ENCODE measurements around the gene SLC12A1.
A peak's percentile ranks its signal among the peaks of the same experiment; 100 is the strongest.

Gene SLC12A1

DNA sequence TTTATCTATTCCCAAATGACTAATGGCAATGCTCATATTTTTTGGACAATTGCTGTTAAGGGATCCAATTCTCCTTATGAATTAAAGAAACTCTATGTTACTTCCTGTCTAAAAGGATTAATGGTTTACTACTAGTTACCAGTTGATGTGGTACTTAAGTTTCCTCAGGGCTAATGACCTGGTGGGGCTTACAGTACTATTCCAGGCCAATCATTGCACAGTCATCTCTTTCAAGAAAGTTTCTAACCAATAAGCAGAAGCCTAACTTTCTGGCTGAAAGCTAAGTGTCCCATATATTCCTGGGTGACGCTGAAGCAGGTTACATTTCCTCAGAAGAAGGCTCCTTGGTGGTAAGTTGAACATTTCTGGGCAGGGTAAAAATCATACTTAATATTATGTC lies at the start of gene SLC12A1:
Gene SLC12A1, plus strand, starts transcription at position 322 of the 400 bp plus-strand sequence. CDS start 1,418 bp downstream, outside the sequence.
- no peak for DNase-seq (ENCODE audit: low spot score)

DNA sequence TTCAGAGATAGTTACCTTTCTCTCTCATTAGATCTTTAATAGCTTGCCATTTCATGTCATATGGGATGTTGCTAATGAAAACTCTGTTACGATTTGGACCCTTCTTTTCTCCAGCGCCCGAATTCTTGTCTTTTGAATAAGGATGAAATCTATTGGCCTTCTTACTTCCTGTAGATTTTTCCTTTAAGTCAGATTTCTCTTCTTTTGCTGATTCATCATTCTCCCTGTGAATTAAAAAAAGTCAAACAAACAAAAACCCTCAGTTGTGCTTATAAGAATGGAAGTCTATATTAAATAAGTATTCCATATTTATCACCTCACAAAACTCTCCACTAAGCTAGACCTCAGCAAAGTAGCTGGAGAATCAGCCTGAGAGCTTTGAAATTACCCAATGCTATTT lies 37.5 kb upstream of the SLC12A1 start:
- DNase-seq (ENCODE audit: low spot score), result no peak

GRCh38 chr15:48170981-48171380 lies 35.1 kb upstream of the SLC12A1 start:
- no peak for DNase-seq (ENCODE audit: low spot score)

- no peak for DNase-seq (ENCODE audit: low spot score)
These were observed 31.0 kb upstream of the SLC12A1 start for GRCh38 chr15:48175126-48175525.

DNA sequence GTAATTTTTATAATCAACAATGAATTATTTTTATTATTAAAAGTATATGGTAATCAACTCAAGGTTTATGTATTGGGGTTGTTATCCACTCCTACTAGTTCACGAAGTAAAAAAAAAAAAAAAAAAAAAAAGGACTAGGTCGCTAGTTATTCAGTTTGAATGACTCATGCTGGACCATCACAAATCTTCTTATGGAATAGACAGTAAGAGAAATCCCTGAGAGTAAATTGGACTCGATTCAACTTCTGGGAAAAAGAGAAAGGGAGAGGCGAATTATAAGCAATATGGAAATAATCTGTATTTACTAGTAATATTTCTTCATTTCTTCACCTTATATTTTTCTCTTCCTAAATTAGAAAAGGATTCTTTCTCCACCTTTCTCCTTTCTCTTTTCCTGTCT lies 30.0 kb upstream of the SLC12A1 start:
- no peak for DNase-seq (ENCODE audit: low spot score)

DNA sequence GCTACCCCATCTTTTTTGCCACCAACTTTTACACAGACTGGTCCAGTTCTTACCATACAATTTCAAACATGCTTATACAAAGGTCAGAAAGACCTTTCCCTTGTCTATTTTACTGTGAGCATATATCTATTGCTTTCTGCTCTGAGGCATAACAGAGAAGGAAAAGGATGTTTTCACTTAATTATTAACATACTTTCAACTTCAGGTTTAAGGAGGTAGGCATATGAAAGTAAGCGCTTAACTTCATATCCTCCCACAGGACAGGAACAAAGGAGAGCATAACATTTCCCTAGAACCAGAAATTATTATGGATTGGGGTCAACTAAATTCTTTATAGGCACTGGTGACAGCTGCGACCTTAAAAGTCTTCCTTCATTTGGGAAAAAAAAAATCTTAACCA lies 29.1 kb upstream of the SLC12A1 start:
- DNase-seq (ENCODE audit: low spot score), result no peak

DNA sequence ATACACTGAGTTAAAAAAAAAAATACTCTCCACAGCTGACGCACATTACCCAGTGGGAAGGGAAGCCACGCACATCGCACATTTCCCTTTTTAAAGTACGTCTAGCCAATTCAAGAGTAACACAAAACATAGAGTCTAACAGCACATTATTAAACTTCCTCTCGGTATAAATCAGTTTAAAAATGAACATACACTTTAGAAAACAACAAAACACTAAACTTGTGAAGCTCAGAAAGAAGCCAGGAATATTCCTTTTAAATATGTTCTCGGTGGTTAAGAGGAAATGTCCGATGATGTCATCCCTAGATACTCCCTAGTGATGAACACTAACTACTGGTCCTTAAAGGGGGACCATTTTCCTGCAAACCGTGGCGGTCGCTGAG lies 28.7 kb upstream of the SLC12A1 start:
- peak; percentile 7 for DNase-seq (ENCODE audit: low spot score)

DNA sequence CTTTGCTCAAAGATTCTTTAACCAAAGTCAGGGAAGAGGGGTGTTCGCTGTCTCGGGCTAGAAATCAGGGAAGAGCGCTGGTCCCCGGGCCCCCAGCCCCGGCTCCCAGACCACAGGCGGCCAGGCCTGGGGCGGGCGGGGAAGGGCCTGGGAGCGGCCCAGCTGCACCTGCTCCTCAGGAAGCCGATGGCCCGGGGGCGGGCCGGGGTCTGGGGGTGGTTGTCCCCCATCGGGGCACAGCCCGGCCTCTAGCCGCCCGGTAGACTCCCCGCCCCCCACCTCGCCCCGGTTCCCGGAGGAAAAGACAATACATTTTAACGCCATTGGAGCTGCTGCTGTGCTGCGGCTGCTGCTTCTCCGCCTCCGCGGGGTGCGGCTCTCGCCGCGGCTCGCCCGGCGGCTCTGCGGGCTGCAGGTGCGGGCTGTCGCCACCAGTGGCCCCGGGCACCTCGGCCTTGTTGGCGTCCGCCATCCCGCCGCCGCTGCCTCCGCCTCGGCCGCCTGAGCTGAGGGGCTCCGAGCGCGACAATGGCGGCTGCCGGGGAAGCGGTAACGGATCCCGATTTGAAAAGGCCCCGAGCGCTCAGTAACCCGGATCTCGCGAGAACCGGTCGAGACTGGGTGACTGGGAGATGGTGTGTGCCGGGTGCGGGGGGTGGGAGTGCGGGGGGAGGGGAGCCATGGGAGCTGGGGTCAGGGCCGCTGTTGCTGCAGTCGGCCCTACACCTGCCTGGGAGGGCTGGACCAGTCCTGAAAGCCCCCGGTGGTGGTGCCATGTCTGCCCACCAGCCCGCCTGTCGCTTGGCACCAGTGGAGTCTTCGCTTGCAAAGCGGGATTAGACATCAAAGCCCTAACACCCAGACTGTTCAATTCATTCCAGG lies 28.1 kb upstream of the SLC12A1 start, which contains the start of gene MYEF2:
Gene MYEF2, minus strand, starts transcription at position 530 of the 882 bp plus-strand sequence. Its CDS starts 58 bp downstream, at position 472.
- DNase-seq (ENCODE audit: low spot score), result peak; percentile 37

- DNase-seq (ENCODE audit: low spot score), result no peak
These were observed 27.5 kb upstream of the SLC12A1 start for GRCh38 chr15:48178648-48178931.

DNA sequence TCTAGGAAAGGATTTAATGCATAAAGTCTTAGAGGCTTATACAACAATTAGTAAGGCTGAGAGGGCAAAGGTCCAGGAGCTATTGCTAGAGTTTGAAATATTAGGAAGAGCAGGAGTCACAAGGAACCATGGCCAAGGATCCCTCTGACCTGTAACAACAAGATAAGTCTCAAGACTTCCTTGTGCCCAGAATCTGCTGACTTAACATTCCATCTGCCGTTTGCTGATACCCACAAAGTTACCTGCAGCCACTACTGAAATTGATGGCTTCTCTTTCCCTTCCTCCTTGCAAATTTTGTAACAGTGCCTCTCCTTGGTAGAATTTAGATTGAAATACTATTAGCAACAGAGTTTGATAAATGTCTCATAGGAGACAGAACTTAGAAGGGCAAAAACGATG lies 23.4 kb upstream of the SLC12A1 start:
- no peak for DNase-seq (ENCODE audit: low spot score)

- DNase-seq (ENCODE audit: low spot score), result no peak
These were observed 20.6 kb upstream of the SLC12A1 start for GRCh38 chr15:48185529-48185928.

- no peak for DNase-seq (ENCODE audit: low spot score)
These were observed 19.8 kb upstream of the SLC12A1 start for GRCh38 chr15:48186271-48186670.

DNA sequence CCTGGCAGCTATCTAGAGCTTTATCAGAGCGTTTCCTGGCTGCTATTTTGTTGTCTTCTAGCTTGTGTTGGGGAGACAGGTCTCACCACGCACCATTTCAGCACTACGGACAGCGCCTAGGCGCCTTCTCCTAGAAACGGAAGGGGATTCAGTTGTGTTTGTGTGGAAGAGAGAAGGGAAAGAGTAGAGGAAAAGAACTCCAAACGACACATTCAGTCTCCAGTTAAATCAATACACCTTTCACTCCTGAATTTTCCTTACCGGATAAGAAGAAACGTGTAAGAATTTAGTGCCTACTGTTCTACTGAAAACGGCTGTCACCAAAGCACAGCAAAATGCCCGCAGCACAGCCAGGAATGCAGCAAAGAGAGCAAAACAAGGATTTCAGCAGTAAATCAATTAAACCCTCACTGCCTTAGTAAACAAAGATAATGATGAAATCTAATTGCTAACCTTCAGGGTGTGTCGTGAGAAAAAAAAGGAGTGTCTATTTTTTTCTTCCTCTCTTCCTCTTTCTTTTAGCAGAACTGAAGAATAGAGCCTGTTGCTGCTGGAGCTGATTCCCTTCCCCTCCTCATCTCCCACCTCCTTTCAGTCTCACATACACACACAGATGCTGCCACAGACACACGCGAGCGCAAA lies 15.0 kb upstream of the SLC12A1 start:
- DNase-seq (ENCODE audit: low spot score), result peak; percentile 21

DNA sequence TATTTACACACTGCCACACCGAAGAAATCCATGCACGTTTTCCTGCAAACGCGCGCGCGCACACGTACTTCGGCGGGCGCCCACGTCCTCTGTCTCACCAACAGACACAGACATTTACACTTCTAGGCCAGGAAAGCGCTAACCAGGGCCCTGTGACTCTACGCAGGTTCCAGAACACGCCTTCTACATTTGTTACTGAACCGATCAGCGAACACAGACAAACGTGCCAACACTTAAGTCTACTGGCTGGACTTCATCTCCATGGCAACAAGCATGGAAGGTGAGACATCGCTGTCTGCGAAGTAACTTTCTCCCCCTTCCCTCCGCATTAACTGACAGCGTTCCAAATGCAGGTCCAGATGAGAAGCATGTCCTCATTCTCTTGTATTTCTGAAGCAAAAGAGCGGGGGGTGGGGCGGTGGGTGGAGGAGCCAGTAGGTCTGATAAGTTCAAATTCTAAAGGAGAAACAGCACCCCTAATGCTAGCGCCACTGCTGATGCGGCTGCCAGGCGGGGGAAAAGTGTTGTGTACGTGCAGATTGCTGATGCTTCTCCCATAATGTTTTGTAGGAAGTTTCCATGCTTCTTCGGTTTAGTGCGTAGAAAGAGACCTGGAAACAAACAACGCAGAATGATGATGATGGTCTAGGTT lies 14.4 kb upstream of the SLC12A1 start, which contains the start of gene CTXN2:
Gene CTXN2, plus strand, starts transcription at position 92 of the 652 bp plus-strand sequence. CDS start 9,636 bp downstream, outside the sequence.
- no peak for DNase-seq (ENCODE audit: low spot score)

GRCh38 chr15:48202068-48202467 lies 4.0 kb upstream of the SLC12A1 start:
- no peak for DNase-seq (ENCODE audit: low spot score)

- no peak for DNase-seq (ENCODE audit: low spot score)
These were observed 15.2 kb downstream of the SLC12A1 start for GRCh38 chr15:48221261-48221660.

GRCh38 chr15:48221885-48222284 lies 15.8 kb downstream of the SLC12A1 start:
- no peak for DNase-seq (ENCODE audit: low spot score)

DNA sequence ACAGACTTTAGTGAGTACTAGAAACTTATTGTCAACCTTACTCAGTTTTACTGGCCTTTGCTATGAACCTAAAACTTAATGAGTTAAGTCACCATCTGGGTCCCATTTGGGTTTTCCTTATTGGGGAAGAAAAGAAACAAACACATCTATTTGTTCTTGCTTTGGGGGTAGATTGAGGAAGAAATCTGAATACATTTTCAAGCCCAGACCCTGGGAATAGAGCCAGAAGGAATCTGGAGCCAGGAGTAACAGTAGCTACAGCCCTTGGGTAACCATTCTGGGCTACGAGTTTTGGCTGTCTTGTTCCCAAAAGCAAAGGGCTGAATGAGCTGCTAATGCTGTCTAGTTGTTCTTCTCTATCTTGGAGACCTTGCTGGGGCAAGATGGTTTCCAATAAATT lies 16.5 kb downstream of the SLC12A1 start:
- DNase-seq (ENCODE audit: low spot score), result no peak

DNA sequence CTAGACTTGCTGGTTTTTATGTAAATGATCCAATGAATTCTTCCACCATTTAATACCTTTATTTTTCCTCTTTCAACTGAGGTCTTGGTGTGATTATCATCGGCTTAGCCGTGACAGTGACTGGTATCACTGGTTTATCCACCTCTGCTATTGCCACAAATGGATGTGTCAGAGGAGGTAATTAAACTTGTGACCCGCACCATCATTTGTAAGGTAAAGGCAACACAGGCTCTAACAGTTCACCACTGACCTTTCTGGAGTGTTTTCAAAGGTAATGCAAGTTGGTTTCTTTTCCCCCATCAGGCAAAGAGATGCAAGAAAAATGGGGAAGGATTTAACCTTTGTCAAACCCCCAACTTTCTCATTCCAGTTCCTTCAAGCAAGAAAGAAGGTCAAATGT lies 19.7 kb downstream of the SLC12A1 start:
- no peak for DNase-seq (ENCODE audit: low spot score)

GRCh38 chr15:48230498-48230897 lies 24.4 kb downstream of the SLC12A1 start:
- no peak for DNase-seq (ENCODE audit: low spot score)

DNA sequence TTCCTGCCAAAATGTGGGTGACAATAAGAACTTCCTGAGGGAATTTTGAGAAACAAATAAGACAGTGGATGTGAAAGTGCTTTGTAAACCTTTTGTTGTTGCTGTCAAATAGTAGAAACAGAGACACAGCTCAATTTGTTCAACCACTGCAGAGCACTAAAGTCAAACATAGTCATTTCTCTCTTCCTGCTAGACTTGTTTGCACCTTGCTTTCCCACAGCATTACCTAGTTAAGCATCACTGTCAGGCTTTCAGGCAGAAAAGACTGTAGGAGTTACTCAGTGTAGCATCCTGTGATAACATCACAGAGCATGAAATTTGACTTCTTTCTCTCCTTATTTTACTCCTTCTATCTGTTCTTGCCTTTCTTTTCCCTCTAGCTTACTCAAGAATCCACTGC lies 27.1 kb downstream of the SLC12A1 start:
- DNase-seq (ENCODE audit: low spot score), result no peak

DNA sequence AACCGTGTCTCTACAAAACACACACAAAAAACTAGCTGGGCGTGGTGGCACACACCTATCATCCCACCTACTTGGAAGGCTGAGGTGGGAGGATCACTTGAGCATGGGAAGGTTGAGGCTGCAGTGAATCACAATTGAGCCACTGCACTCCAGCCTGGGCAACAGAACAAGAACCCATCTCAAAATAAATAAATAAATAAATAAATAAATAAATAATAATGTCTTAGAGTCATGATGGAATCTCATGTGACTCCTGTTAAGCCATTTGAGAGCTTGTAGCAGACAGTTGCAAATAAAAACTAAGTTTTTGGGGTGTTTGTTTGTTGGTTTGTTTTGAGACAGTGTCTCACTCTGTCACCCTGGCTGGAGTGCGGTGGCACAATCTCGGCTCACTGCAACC lies 33.2 kb downstream of the SLC12A1 start:
- no peak for DNase-seq (ENCODE audit: low spot score)

- DNase-seq (ENCODE audit: low spot score), result no peak
These were observed 35.9 kb downstream of the SLC12A1 start for GRCh38 chr15:48242015-48242414.

All from HuH-7.5 (cell line).